Measurements from ENCODE around the gene ALKAL2. TPM values are rescaled to one million over a fixed set of nuclear protein-coding genes. Genes with fewer than 3 reads are reported as not detected.

ALKAL2 gene
- total RNA-seq, 1 experiment from 2014 or later = not detected

DNA sequence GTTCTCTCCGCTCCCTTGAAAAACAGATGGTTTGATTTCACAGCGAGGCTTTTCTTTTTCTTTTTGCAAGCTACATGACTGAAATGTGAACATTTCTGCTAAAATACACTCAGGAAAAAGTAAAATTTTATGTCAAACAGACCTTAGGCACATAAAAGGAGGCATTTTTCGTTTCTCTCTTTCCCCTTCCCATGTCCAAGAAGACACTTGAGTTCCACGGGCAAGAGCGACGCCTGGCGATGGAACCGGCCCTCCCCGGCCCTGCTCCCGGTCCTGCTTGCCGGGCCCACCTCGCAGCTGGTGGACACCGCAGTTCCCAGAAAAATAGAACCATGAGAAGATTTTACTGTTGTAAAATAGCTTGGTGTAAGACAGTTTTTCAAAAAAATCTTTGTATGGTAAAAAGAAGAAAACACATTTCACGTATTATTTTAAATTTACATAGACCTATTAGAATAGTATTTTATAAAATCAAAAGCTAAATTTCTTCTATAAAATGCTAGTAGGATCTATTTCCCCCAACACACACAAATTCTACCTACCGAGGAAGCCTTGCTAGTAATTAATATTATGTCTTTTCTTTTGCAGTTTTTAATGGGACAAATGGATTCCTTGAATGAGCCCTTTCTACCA lies 2.3 kb upstream of the ALKAL2 start:
- DNase-seq (ENCODE audit: low spot score) = no peak

DNA sequence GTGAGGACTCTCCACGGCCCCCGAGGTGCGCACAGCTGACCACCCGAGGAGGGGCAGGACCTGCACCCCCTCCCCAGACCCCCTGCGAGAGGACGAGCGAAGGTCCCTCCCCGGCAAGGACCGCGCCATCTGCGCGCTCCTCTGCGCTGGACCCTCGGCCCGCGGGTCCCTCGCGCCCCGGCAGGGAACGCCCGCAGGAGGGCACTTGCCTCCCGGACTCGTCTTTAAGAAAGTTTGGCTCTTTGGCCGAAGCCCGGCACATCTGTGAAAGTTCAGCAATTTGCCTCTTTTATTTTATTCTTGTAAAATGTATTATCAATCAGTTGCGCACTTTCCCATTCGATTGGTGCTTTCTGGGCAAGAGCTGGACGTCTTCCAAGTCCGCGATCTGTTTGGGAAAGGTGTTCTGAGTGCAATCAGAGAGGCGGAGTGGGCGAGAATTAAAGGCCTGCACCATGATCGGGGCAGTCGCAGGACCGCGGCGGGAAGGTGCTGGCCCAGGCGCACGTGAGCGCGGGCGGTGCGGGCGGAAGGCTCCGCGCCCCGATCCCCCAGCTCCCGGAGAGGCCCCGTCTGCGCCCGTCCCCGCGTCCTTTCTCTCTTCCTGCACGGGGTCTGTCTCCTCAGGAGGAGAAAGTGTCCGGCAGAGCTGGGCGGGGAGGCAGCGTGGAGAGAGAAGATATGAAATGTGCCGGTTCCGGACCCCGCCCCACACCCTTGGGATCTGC lies 1.6 kb upstream of the ALKAL2 start:
- no peak for DNase-seq (ENCODE audit: low spot score)

DNA sequence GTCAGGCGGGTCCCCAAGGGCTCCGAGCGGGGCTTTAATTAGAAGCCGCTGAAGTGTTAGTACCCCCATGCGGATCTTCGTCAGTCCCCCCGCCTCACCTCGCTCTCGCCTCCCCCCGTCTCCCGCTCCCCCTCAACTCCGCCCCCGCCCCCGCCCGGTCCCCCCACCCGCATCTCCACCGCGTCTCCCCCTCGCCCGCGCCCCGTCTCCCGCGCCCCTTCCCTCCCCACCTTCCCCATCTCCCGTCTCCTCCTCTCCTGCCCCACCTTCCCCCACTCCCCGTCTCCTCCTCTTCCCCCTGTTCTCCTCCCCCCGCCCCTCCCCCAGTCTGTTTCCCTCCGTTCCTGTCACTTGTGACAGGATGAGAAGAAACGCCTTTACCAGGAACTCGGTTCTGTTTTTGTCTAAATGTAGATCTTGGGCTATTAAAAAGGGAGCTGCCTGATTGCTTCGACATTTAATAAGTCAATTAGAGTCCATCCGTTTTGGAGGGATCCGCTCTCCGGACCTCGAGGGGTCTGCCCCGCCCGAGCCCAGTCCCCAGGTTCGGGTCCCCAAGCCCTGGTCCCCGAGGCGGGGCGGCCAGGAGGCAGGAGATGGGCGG lies 969 bp upstream of the ALKAL2 start:
- no peak for DNase-seq (ENCODE audit: low spot score)

DNA sequence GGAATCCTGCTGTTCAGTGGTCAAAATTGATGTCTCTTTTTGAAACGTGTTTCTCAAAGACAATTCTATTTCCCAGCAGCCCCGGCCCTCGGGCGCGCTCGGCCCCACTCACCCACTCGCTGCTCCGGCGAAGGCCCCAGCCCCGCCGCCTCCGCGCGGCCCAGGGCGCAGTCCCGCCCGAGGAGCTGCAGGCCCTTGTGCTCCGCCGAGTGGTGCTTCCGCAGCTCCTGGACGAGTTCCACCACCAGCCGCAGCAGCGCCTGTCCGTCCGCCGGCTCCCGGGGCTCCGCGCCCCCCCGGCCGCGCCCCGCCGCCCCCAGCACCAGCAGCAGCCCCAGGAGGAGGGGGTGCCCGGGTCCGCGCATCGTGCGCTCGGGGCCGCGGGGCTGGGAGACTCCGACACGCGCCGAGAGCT lies 413 bp downstream of the ALKAL2 start:
- no peak for DNase-seq (ENCODE audit: low spot score)

DNA sequence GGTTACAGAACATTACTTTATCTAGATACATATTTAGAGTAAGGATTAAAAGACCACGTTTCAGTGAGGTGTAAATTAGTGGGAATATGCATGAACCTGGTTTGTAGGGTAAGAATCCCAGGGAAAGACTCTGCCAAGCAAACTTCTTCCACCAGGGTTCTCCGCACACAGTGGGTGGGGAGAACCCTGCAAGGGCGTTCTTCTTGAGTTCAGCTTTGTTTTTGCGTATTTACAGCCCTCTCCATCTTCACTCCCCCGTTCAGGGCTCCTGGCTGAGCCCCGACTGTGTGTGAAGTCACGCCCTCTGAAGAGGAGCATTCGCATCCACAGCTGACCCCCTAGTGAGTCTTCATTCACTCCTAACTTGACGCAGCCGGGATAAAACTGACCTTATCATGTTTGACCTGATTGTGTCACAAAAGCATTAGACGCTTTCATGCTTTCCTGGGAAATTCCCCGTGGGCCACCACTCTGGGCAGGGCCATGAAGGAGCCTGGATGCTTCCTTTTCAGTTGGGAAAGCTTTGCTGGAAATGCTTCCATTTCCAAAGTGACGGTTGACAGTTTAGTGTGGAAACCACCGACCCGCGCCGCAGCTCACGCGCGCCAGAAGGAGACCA lies 1.0 kb downstream of the ALKAL2 start:
- DNase-seq (ENCODE audit: low spot score) = no peak

DNA sequence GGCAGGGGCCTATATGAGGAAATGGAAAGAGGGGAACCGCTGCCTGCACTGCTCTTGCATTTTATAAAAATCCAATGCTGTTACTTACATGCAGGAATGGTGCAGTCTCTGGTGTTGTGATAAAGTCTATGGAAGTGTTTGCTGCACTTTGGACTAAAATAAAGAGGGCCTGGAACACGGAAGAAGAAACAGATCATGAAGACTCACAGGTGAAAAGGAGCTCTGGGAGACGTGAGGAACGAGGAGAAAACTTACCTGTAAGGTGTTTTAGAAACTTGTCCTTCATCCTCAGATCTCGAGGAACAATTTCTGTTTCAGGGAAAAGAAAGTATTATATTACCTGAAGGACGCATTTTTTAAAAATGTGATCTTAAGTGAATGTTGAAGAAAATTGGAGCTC lies 1.9 kb downstream of the ALKAL2 start:
- no peak for DNase-seq (ENCODE audit: low spot score)

DNA sequence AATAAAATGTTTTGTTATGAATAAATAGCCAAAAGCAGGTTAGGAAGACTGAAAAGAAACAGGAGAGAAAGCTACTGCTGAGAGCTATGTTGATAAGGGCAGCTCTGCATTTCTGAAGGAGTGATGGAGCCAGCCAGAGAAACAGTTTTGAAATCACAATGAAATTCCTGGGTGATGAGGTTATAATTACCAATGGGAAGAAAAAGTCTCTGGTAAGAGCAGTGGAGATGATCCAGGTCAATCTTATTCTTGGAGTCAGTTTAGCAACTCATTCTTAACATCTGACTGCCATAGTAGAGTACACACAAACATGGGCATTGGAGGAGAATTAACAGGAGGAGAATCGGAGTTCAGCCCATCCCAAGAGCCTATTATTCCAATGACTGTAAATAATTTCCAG lies 2.4 kb downstream of the ALKAL2 start:
- no peak for DNase-seq (ENCODE audit: low spot score)

DNA sequence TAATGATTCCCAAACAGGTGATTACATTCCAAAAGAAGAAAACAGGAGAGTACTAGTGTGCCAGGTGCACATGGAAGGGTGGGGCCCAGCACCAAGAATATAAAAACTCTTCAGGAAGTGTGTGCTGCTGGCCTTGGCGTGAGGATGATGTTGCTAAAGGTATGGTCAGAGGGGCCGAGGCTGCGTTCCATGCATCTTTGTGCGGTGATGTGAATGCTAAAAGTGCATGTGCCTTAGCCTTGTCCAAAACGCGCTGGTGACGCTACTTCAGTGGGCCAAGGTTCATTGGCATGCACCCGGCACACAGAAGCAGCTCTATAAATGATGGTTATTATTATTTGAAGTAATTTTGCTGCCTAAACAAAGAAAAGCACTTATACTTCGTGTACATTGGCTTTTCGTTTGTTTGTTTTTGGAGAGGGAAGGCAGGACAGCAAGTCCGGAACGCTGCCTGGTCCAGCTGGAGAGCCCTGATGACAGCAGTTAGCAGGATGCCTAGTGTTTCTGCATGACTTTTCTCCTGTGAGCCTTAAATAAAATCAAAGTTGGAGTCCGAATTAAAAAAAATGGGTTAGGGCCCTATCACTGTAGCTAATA lies 2.9 kb downstream of the ALKAL2 start:
- DNase-seq (ENCODE audit: low spot score) = no peak

DNA sequence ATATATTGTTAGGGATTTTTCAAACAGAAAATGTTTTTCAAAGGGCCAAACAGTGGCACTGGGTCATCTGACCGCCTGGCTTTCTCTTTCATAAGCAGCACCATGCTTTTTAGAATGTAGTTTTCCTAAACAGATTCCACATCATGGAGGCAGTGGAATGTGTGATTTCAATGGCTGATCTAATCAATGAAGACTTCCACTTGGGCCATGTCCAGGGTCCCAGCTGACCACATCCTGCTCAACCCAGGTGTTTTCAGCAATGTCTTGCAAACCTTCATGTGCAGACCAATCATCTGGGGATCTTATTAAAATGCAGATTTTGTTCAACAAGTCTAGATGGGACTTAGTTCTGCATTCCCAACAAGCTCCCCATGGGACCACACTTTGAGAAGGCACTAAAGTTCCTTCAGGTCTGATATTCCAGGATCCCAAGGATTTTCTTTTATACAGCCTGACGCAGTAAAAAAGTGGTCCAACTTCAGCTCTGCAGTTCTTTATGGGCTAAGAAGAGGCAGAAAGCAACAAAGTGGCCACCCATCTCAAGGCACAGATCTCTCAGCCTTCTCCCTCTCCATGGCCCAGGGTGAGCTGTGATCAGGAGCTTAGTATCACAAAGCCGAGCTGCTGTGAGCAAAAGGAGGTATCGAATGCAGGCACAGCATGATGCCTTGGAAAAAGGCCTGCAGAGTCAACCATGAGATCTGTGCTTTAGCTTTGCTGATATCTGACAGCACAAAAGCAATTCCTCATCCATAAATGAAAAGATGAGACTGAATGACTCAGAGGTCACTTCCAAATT lies 3.7 kb downstream of the ALKAL2 start:
- DNase-seq (ENCODE audit: low spot score) = no peak

DNA sequence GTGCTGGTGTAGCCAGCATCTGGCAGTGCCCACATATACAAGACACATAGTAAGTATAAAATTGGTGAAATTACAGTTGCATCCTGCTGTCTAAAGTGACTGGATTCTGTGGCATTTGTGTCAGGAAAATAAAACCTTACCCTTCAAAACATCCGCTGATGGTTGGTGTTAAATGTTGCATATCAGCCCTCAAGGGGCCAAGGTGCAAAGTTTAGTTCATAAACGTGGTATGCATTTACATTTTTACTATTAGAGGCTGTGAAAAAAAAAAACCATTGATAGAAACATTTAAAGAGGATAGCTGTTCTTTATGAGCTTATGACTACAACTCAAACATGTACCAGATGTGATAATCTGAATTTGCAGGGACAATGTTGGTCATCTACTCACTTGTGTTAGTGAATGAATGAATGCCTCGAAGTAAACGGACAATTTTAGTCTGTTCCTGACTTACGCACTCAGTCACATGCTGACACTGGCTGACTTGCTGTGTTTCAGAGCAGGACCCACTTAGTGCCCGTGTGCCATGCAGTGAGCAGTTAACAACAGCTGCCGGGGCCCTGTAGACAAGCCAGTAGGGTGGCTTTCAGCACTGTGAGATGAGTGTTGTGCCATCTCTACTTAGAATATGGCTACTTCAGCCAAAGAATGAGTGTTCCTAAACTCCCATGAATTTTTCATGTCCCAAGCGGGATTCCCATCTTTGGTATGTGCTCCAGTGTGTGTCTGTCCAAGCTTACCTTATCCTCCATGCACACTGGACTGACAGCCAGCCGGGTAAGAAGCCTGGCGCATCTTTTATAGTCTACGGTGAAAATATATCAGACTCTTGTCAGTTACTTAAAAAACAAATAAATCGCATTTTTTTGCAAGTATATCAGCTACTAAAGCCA lies 5.3 kb downstream of the ALKAL2 start:
- no peak for DNase-seq (ENCODE audit: low spot score)

DNA sequence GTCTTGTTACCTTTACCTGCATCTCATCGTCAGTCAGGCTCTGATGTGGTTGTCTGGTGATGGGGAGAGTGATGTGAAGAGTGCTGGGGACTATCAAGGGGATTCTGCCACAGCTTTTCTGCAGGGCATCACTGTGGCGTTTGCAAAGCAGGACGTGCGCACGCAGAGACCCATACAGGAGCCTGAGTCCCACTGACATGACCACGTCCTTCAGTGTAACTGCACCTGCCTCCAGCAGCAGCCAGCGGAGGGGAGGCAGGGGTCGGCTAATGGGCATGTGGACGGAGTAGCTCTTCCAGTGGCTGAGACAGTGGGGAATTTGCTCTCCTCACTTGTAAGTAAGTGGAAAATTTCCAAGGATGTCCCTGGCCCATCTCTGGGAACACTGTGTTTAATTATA lies 6.5 kb downstream of the ALKAL2 start:
- DNase-seq (ENCODE audit: low spot score) = no peak

DNA sequence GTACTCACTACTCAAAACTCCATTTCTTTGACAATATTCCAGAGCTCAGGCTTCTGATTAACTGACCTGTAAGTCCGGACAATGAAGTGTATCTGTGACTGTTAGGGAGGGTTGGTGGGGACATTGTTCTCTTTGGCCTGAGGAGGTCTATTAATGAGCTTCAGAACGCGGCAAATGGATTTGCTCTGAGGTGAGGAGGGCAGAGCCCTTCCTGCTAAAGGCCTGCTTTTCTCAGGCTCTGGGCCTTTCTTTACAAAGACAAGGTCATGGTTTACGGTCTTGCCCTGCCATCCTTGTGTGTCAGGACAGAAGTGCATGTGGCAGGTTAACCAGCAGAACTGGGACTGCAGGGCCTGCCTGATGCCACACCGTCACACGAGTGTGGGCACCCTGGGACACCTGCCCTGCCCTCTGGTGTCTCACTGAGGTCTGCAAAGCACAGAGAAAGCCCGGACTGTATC lies 7.2 kb downstream of the ALKAL2 start:
- no peak for DNase-seq (ENCODE audit: low spot score)

DNA sequence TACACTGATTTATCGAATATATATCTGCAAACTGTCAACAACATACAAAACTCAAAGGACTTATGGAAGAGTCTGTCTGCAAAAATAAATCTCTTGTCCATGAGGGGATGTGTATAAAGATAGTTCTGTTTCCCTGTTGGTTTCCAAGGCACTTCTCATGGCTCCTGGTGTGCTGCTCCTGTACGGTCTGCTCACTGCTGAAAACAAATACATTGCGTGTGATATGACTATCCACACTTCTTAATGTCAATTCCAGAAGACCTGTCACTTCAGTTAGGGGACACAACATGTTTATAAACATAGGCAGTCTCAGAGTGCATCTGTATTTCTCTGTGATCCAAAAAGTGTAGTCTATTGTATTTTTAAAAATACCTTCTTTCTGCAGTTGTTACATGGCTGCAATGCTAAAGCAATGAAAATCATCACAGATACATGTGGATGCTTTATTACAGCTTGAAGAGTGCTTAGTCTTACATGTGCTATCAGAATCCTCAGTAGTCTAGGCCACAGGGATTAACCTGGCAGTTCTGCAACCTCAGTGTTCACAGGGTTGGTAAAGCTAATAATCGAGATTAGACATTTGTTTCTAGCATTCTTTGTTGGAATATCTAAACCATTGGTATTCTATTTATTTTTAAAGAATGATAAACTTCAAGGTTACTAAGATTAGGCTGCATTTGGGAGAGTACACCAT lies 7.8 kb downstream of the ALKAL2 start:
- DNase-seq (ENCODE audit: low spot score) = no peak

DNA sequence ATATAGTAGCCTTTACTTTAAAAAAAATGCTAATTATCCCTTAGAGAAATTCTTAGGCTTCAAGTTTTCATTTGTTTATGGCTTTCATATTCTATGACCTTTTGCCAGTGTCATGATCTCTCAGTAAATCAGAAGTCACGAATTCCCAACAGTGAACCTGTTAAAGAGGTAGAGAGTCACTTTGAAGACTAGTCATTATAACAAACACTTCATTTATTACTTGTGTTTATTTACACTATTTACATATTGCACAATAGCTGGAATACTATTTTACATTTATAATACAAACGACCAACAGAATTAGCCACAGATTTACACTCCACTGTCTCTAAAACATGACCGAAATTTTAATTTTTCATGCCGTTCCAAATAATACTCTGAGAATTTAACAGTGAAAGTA lies 8.5 kb downstream of the ALKAL2 start:
- no peak for DNase-seq (ENCODE audit: low spot score)

DNA sequence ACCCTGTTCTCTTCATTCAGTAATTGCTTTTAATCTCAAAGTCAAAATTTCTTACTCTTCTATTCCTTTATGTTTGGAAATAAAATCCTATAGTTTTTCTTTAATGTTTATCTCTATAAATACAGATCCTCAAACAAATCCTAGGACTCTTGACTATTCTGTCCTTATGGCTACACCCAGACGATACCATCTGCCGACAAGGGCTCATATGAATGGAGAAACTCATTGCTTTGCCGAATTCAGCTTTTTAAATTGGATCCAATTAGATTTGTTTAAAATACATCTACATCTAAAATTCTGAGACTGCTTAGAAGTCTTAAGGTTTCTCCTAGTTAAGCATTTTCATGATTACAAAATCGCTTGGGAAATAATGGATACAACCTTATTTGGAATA lies 9.0 kb downstream of the ALKAL2 start:
- DNase-seq (ENCODE audit: low spot score) = no peak

DNA sequence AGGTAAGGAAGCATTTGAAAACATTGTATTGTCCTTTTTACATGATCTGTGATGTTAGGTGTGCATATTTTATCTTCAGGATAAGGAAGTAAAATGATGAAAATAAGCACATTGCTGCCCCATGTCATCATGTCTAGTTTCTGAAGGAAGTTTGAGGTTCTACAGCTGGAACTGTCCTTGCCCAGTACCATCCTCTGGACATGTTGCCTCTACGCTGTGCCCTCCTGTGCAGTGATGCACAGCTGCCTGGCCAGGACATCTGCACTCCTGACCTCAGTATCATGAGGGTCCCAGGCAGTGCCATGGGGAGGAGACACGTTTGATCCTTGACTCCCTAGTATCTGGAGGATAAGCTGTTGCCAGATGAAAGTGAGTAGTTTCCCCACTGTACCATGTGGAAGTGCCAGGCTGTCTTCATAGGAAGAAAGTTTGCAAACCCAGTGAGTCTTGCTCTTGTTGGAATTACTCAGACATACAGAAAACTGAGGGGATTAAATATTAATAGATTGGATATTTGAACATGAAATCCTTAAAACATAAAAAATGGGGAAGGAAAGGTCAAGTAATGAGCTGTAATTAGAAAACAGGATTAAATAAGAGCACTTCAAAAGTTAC lies 9.5 kb downstream of the ALKAL2 start:
- DNase-seq (ENCODE audit: low spot score) = no peak

DNA sequence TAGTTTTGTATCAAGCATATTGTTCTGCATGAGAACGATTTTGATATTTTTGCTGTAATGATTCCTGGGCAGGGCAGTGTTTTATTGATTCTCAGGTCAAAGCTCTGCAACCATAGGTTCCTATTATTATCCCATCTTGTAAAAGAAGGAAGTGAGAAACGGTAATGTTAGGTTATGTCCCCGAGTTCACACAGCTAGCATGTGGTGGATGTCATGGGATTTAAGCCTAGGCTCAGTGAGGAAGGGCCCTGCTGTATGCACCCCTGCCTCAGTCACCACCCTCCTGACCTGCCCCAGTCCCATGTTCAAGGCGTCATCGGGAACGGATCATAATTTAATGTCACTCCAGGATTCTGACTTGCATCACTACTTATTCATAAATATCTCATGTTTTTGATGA lies 12.4 kb downstream of the ALKAL2 start:
- DNase-seq (ENCODE audit: low spot score) = no peak

DNA sequence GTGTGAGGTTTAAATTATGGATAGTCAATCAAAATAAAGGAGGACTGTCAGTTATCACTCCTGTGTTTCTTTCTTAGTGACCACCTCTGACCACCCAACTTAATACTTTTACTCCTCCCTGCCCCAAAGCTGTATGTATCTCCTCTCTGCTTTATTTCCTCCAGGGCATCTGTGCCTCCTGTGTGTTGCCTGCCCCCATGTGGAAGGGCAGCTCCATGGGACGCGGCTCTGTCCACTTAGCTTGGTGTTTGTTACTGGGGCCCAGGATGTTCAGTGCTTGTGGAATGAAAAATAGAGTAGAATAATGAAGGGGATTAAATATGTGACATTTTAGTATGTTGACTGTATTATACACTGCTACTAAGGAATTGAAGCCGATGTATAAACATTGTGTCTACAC lies 13.4 kb downstream of the ALKAL2 start:
- no peak for DNase-seq (ENCODE audit: low spot score)

DNA sequence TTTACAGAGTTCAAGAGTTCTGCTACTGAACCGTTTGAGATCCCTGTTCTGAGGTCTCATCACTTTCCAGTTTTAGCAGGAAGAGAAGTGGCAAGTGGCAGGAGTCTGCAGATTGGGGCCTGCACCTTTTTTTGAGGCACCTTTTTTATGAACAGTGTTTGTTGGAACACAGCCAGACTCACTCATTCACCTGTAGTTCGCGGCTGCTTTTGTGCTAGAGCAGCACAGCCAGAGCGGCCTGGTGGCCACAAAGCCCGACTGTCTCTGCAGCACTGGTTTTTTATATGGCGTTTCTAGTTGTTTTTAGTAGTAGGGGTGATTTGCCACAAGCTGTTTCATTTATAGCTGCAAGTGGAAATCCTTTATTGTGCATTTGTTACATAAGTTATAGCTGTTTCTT lies 14.6 kb downstream of the ALKAL2 start:
- no peak for DNase-seq (ENCODE audit: low spot score)
